HepG2 (cell line): ENCODE data around the gene BCL2A1. TPM values are rescaled to one million over a fixed set of nuclear protein-coding genes. Genes with fewer than 3 reads are reported as not detected.

Experiments used
- BCL6 ChIP-seq: IDR thresholded peaks from 2 replicates; pipeline ENCODE4 v1.6.1; 2016; ENCODE audit warnings: missing genetic modification reagents, missing compliant biosample characterization
- BHLHE40 ChIP-seq: IDR thresholded peaks from 2 replicates; pipeline ENCODE4 v1.6.1; 2011; ENCODE audit warnings: low read length, improper control_type of control experiment
- CHD4 ChIP-seq: fragments of 200-600 bp; sonication (generic); IDR thresholded peaks from 2 replicates; pipeline ENCODE4 v1.7.0; 2017; ENCODE audit warnings: mild to moderate bottlenecking, low read length, borderline replicate concordance
- FOXO1 ChIP-seq: sonication (generic); formaldehyde crosslinking; IDR thresholded peaks from 2 replicates; pipeline ENCODE4 v1.4.0; 2020; ENCODE audit warnings: missing genetic modification reagents
- GABPA ChIP-seq, 2 experiments: IDR thresholded peaks; 2 replicates each; pipeline ENCODE4 v1.6.1; 2011 to 2016; ENCODE audit warnings: low read depth in 2 of 2, low read length in 1 of 2, missing biosample characterization in 1 of 2, missing genetic modification characterization in 1 of 2
- HBP1 ChIP-seq: IDR thresholded peaks from 2 replicates; pipeline ENCODE4 v1.6.1; 2016; ENCODE audit warnings: low read depth, control low read depth
- HDAC2 ChIP-seq: sonication (generic); formaldehyde crosslinking; IDR thresholded peaks from 2 replicates; pipeline ENCODE4 v1.4.0; 2020; ENCODE audit warnings: missing genetic modification reagents
- HNRNPUL1 ChIP-seq: fragments of 200-400 bp; formaldehyde crosslinking; IDR thresholded peaks from 2 replicates; pipeline ENCODE4 v1.6.1; 2017; ENCODE audit warnings: low read depth, mild to moderate bottlenecking, low read length, moderate library complexity
- IRX3 ChIP-seq: sonication (generic); formaldehyde crosslinking; IDR thresholded peaks from 2 replicates; pipeline ENCODE4 v1.8.1; 2023; ENCODE audit warnings: mild to moderate bottlenecking, low read depth, missing genetic modification reagents, borderline replicate concordance
- POLR2A ChIP-seq, 2 experiments: IDR thresholded peaks; 2 replicates each; pipeline ENCODE4 v1.6.1; 2011; ENCODE audit warnings: low read depth in 2 of 2, low read length in 2 of 2, mild to moderate bottlenecking in 1 of 2, moderate library complexity in 1 of 2; ENCODE audit not compliant: insufficient read depth in 1 of 2
- RFX3 ChIP-seq: IDR thresholded peaks from 2 replicates; pipeline ENCODE4 v1.6.1; 2016; ENCODE audit warnings: missing biosample characterization, missing genetic modification reagents
- SIX4 ChIP-seq: sonication (generic); formaldehyde crosslinking; IDR thresholded peaks from 2 replicates; pipeline ENCODE4 v1.4.0; 2020; ENCODE audit warnings: missing genetic modification reagents
- SNRNP70 ChIP-seq: fragments of 200-400 bp; formaldehyde crosslinking; IDR thresholded peaks from 2 replicates; pipeline ENCODE4 v1.6.1; 2017; ENCODE audit warnings: mild to moderate bottlenecking, low read depth, low read length, moderate library complexity
- ZBTB4 ChIP-seq: sonication (generic); formaldehyde crosslinking; IDR thresholded peaks from 2 replicates; pipeline ENCODE4 v1.4.0; 2020; ENCODE audit warnings: missing genetic modification reagents, mild to moderate bottlenecking, borderline replicate concordance
- ZFAT ChIP-seq: sonication (generic); formaldehyde crosslinking; conservative IDR thresholded peaks from 2 replicates; pipeline ENCODE4 v1.8.1; 2023; ENCODE audit warnings: missing genetic modification reagents, inconsistent platforms
- ZFP36L1 ChIP-seq: sonication (generic); formaldehyde crosslinking; IDR thresholded peaks from 2 replicates; pipeline ENCODE4 v1.8.0; 2022; ENCODE audit warnings: mild to moderate bottlenecking, missing genetic modification reagents, moderate library complexity
- ZFP90 ChIP-seq: sonication (generic); formaldehyde crosslinking; IDR thresholded peaks from 2 replicates; pipeline ENCODE4 v1.8.0; 2022; ENCODE audit warnings: missing genetic modification reagents, mild to moderate bottlenecking, inconsistent platforms, borderline replicate concordance
- ZNF121 ChIP-seq: sonication (generic); formaldehyde crosslinking; IDR thresholded peaks from 2 replicates; pipeline ENCODE4 v1.5.0; 2020; ENCODE audit warnings: mild to moderate bottlenecking, missing genetic modification reagents
- ZNF44 ChIP-seq: sonication (generic); formaldehyde crosslinking; IDR thresholded peaks from 2 replicates; pipeline ENCODE4 v1.5.1; 2020; ENCODE audit warnings: mild to moderate bottlenecking, missing genetic modification reagents
- ZNF644 ChIP-seq: IDR thresholded peaks from 2 replicates; pipeline ENCODE4 v1.6.1; 2016; ENCODE audit warnings: low read depth
- ZNF670 ChIP-seq: sonication (generic); formaldehyde crosslinking; IDR thresholded peaks from 2 replicates; pipeline ENCODE4 v1.8.0; 2022; ENCODE audit warnings: mild to moderate bottlenecking, missing genetic modification reagents, borderline replicate concordance
- ZNF709 ChIP-seq: sonication (generic); formaldehyde crosslinking; IDR thresholded peaks from 2 replicates; pipeline ENCODE4 v1.5.0; 2020; ENCODE audit warnings: mild to moderate bottlenecking, missing genetic modification reagents
- ZNF737 ChIP-seq: sonication (generic); formaldehyde crosslinking; IDR thresholded peaks from 2 replicates; pipeline ENCODE4 v1.5.0; 2020; ENCODE audit warnings: missing genetic modification reagents, mild to moderate bottlenecking, borderline replicate concordance
- ZNF878 ChIP-seq: sonication (generic); formaldehyde crosslinking; IDR thresholded peaks from 2 replicates; pipeline ENCODE4 v1.8.1; 2023; ENCODE audit warnings: mild to moderate bottlenecking, missing genetic modification reagents, moderate library complexity
- ZNF879 ChIP-seq: sonication (generic); formaldehyde crosslinking; IDR thresholded peaks from 2 replicates; pipeline ENCODE4 v1.8.1; 2023; ENCODE audit warnings: missing genetic modification reagents
- ZSCAN31 ChIP-seq: sonication (generic); formaldehyde crosslinking; IDR thresholded peaks from 2 replicates; pipeline ENCODE4 v1.5.0; 2020; ENCODE audit warnings: low read depth, mild to moderate bottlenecking, missing genetic modification reagents
- polyA plus RNA-seq, 8 experiments: library from polyadenylated mRNA; depleted of rRNA in 3 of 8; stranded (reverse) in 7 of 8; unstranded in 1 of 8; fragments of >200 nt; fragmentation: Illumina TruSeq in 4 of 8; extraction: Trizol in 4 of 8; gene quantifications; 2 replicates each; pipeline versions ENCODE4 v1.2.1 to v1.2.3, GENCODE V29; 2011 to 2016; ENCODE audit warnings: low read depth in 4 of 8, missing spikeins in 1 of 8, mixed read lengths in 1 of 8; ENCODE audit not compliant: insufficient read depth in 1 of 8
- total RNA-seq, 5 experiments: library from RNA; depleted of rRNA; stranded (reverse); fragments of >200 nt; fragmentation: Illumina TruSeq; extraction: Trizol; gene quantifications; 2 replicates each; pipeline ENCODE4 v1.2.3, GENCODE V29; 2016; ENCODE audit warnings: low read depth in 1 of 5

BCL2A1 gene
- total and polyA plus RNA-seq, 2 of the 13 experiments (the other 11 are each of a cell fraction or from before 2014, with no cell fraction given), result 0.08 to 0.31 TPM

GRCh38 chr15:79978655-79979514, 7.9 kb upstream of the BCL2A1 start (continued):
- TF ChIP-seq ZBTB4 (CRISPR knock-in tag), result no peak; the same call in 1 of the 2 replicates
- TF ChIP-seq ZNF44 (CRISPR knock-in tag), result no peak
- peak; percentile 97 for TF ChIP-seq CHD4
- peak; percentile 58; the same call in 1 of the 2 replicates for TF ChIP-seq FOXO1 (CRISPR knock-in tag)
- 0 out of 2 replicates have a peak, but pooled peaks have one; percentile 20 for TF ChIP-seq ZNF670 (CRISPR knock-in tag)
- TF ChIP-seq ZNF644 (CRISPR knock-in tag), result peak; percentile 92
- TF ChIP-seq HBP1 (CRISPR knock-in tag), result no peak
- peak; percentile 66 for TF ChIP-seq BCL6 (CRISPR knock-in tag)
- TF ChIP-seq ZFAT (CRISPR knock-in tag), result no peak
- no peak for TF ChIP-seq SIX4 (CRISPR knock-in tag)
- no peak for TF ChIP-seq SNRNP70
- peak; percentile 83 for TF ChIP-seq ZFP36L1 (CRISPR knock-in tag)
- TF ChIP-seq HNRNPUL1, result no peak
- TF ChIP-seq ZSCAN31 (CRISPR knock-in tag), result 0 out of 2 replicates have a peak, but pooled peaks have one; percentile 37
- no peak for TF ChIP-seq ZNF709 (CRISPR knock-in tag)
- no peak for TF ChIP-seq ZFP90 (CRISPR knock-in tag)
- no peak for TF ChIP-seq ZNF737 (CRISPR knock-in tag)
- no peak for TF ChIP-seq ZNF879
- TF ChIP-seq POLR2A (IDR thresholded peaks at IDR 0.05; ENCODE audit: insufficient read depth in 1 of 2, low read depth in 2 of 2, low read length in 2 of 2), result no peak
- no peak for TF ChIP-seq BHLHE40
- TF ChIP-seq IRX3, result no peak
- no peak for TF ChIP-seq GABPA (IDR thresholded peaks at IDR 0.05; ENCODE audit: low read depth, low read length)
- TF ChIP-seq GABPA (CRISPR knock-in tag; IDR thresholded peaks at IDR 0.05; ENCODE audit: low read depth), result no peak
- no peak for TF ChIP-seq ZNF878 (CRISPR knock-in tag)
- peak; percentile 84 for TF ChIP-seq HDAC2 (CRISPR knock-in tag)
- TF ChIP-seq ZNF121 (CRISPR knock-in tag), result 0 out of 2 replicates have a peak, but pooled peaks have one; percentile 45
- no peak for TF ChIP-seq RFX3 (CRISPR knock-in tag)
